ENCODE measurements around the gene RHEB.

RHEB gene

DNA sequence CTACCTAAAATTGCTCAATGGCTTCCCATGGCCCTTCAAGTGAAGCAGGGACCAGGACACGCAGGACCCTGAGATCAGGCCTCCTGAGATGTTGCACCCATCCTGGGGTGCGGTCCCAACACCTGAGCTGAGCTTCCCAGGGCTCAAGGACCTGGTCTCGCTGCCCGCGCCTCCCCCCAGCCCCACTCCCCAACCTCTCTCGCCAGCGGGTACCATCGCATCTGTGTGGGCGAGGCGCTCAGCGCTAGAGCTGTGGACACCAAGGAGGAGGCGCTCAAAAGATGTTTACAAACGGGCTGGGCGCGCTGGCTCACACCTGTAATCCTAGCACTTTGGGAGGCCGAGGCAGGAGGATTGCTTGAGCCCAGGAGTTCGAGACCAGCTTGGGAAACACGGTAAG is 72.4 kb downstream of the RHEB start:
- no peak for DNase-seq

DNA sequence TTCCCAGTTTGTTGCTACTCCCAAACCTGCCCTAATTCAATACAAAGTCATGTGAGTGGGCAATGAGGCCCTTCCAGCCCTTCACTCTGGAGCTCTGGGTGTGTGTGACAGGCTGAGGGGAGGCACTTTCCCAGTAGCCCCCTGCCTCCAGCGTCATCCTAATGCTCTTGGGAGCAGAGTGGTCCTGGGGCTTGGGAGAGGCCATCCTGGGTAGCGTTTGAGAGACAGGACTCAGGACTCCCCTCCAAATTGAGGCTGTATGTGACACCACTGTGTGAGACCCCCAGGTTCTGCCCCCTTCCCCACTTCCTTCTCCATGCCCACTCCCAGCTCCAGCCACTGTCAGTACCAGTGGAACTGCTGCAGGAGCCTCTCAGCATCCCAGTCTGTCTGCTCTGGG is 73.3 kb downstream of the RHEB start:
- no peak for DNase-seq

DNA sequence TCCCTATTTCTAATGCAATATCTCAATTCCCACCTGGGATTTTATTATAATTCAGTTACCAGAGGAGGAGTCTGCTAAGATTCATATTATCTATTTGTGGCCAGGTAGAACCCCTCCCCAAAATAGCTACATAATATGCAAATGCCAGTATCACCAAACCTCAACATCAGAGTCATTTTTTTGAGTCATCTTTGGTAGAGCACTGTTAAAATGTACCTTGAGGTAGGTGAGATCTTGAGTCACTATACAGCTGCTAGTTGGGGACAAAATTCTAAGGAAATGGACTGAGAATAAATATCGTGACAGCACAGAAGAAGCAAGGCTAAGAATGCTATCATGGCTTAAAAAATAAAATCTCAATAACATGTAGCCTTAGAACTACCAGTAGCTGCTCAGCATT is 75.1 kb downstream of the RHEB start:
- no peak for DNase-seq

DNA sequence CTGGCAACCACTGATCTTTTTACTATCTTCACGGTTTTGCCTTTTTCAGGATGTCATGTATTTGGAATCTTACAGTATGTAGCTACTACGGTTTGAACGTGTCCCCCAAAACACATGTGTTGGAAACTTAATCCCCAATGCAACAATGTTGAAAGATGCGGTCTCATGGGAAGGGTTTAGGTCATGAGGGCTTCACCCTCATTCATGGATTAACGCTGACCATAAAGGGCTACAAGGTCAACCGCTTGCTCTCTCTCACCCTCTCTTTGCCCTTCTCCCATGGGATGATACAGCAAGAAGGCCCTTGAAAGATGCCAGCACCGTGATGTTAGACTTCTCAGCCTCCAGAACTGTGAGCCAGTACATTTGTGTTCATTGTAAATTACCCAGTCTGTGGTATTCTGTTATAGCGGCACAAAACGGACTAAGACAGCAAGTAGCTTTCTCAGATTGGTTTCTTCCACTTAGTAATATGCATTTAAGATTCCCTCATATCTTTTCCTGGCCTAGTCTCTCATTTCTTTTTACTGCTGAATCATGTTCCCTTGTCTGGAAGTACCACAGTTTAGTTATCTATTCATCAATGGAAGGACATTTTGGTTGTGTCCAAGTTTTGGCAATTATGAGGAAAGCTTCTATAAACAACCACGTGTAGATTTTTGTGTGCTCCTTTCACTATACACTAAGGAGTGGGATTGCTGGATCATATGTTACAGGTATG is 76.8 kb downstream of the RHEB start:
- no peak for DNase-seq

DNA sequence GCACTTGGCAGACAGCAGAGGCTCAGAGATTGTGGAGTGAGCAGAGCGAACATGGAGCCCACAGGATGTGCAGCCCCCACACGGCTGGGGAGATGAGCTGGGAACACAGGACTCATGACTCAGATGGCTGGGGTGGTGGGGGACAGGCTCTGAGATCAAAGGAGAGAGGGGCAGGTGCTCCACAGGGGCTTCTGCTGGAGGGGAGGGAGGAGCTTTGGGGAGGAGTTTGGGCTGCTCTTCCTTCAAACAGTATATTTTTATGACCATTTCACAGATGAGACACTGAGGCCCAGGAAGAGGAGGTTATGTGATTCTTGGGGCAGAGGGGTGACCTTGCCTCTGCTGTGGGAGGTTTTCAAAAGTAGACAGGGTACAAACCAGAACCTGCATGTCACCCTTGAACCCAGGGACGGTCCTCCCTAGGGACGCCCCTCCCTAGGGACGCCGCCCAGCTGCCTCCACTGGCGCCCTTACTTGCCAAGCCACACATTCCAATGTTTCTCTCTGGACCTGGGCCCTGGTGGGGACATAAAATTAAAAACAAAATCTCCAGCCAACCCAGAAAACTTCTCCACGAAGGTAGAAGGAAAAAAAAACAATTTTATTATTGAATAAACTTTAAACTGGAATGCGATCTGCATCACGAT is 78.8 kb downstream of the RHEB start:
- DNase-seq = no peak

DNA sequence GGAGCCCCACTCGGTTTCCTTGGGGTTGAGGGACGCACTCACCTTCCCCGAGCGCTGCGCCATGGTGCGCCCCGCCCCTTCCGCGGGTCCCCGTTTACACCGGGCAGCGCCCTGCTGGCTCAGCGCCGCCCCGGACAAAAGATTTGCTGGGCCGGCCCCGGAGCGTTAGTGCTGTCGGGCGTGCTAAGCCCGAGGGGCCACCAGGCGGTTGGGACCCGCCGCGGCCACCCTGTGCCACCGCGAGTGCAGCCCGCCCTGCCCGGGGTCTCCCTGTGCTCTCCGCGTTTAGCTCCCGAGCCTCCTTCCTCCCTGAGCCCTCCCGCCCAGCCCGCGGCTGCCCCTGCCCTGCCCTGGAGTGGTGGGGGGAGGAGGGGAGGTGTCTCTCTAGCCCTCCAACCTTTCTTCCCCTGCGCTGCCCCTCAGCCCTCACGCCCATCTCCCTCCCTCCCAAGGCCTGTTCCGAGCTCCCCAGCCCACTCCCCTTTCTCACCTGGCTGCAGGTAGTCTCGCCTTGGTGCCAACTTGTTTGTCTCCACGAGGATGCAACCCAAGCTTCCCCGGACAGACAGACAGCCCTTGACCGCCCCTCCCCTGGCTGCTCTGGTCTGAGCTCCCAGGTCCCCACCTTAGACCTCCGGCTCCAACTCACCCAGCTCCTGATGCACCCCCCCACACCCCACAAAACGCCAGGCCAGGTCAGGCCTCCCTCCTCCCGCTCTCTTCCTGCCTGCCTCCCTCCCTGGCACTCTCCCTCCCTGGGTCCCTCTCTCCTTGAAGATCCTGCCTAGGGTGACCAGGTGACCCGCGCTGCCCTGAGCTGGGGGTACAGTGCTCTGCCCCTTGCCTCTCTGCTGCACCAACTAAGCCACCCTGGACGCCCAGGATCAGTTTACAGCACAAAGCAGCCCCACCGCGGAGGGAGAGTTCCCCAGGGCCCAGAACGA is 79.6 kb downstream of the RHEB start, which contains the start of gene CRYGN:
CRYGN (minus strand) TSS at position 287 of the 944 bp plus-strand sequence; CDS start at position 63, 224 bp downstream.
- no peak for DNase-seq

DNA sequence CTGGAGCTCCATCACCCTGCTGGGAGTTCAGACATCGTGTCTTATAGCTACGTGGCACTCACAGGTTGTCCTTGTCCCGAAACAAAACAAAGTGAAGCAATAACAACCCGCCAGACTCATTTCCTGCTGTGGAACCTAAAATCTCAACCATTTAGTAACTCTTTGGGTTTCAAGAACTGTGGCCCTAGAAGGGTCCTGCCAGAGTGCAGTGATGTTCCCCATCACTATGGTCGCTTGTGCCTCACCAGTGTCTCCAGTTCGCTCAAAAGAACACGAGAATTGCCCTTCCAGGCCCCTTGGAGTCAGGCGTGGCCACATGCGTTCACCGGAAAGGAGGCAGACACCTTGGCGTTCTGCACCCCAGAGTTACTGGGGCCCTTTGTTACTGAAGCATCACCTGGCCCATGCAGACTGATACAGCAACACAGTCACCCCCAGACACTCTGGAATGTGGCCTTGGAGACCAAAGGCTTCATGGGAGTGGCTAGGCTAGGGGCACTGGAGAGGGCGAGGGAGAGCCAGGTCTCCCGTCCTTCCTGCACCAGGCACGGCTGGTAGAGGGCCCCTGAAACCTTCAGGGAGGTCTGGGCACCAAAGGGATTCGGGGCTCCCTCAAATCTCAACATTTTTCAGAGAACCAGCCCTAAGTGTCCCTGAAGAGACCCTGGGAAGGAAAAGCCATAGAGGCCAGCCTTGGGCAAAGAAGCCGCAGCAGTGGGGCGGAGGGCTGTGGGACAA is 80.7 kb downstream of the RHEB start:
- no peak for DNase-seq

DNA sequence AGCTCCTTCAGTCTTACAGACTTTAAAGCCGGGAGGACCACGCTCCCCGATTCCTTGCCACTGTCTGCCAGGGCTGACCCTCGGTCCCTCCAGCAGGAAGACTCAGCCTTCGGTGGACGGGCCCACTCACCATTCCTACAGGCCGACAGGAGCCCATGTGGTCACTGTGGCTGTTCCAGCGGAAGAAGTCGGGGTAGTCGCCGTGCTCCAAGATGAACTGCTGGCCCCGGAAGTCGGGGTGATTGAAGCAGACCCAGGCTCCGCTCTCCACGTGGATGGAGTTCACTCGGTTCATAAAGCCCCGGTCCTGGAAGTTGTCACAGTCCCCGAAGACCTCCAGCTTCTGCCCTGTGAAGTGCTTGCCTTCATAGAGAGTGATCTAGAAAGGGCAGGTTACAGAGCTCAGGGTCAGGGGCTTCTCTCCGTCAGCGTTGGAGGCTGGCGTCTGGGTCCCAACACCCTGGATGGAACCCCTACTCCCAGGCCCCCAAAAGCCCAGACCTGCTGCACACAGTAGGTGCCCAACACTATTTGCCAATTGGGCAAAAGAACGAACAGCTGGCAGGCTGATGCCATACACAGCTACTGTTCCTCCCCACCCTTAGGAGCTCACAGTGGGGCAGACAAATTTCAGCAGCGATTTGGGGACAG is 81.7 kb downstream of the RHEB start:
- no peak for DNase-seq

DNA sequence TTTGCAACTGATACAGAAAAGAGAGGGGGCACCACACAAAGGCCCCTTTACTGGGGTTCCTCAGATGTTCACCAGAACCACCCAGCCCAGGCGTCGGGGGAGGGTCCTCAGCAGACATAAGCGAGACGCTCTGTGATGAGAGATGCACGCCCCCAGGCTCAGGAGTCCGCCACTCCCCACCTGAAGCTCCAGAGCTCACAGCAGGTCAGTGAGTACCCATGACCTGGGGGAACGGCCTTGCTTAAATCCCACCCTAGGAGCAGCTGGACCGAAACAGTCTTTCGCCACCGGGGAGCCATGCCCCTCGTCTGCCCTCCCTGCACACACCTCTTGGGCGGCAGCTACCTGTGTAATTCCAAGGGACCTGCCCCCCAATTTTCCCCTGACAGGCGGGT is 82.5 kb downstream of the RHEB start:
- no peak for DNase-seq

DNA sequence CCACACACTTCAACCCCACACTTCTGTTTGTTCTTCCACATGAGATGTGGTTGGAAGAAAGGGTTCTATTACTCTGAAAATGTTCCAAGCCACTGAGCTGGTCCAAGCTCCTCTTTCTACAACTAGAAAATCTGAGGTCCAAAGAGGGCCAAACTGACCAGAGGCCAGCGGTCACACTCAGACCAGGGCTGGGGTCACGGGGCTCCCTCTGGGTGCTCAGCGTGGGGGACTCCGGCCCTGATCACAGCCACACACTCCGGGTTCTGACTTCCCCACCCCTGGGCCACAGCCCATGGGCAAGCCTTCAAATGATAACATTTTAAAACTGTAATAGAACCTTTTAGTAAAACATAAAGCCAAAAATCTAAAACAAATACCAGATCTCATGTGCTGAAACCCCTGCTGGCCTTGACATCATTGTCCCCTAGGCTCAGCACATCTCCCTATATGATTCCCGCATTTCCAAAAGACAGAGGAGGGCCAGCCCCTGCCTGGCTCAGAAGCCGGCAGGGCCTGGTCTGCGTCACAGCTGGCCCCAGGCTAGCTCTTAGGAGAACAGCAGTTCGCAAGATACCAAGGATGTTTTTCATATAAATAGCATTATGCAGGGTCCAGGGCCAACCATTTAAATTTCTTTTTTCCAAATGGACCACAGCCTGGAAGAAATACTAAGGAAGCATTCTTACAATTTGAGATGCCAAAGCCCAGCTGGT is 83.1 kb downstream of the RHEB start:
- DNase-seq = no peak

DNA sequence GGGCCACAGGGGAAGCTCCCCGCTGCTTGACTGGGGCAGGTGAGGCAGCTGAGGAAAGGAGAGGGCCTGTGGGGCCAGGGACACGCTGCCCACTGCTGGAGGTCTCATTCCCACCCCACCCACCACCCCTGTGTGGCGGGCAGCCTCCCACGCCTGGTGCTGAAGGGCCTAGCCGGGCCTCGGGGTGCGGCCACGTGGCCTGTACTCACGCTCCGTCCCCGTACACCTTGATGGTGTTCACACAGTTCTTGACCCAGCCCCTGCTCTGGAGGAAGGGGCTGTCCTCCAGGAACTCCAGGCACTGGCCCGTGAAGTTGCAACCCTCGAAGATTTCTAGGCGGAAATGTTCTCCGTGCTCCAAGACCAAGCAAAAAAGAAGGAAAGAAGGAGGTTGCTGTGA is 83.7 kb downstream of the RHEB start:
- DNase-seq = no peak

DNA sequence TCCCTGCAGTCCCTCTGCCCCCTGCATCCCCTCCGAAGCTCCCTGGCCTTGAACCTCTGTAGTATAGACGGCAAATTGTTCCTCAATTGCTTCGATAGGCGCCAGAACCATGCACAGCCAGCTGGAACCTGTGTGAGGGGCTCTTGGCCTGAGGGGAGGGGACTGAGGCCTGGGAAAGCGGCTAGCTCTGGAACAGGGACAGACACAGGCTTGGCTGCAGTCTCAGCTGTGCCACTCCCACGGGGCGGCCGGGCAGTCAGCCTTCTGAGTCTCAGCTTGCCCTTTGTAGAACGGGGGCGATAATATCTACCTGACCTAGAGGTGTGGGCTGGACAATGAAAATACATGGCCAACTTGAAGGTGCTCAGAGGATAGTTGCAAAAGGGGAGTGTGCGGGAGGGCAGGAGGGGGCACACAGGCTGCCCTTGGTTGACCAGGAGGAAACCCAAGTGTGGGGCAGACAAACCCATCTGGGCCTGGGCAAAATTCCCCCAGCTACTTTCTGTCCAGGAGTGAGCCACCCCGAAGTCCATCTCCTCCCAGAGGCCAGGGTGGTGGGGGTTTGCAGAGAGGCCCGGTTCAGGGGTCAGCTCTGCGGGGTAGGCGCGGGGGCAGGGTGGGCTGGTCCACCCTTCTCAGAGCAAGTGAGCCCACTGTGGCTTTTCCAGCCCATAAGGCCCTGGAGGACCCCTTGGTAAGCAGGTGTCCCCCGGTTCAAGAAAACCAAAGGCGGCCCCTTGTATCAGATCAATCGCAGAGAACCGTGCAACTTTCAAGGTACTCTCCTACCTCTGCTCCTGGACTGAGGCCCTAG is 84.4 kb downstream of the RHEB start:
- no peak for DNase-seq

DNA sequence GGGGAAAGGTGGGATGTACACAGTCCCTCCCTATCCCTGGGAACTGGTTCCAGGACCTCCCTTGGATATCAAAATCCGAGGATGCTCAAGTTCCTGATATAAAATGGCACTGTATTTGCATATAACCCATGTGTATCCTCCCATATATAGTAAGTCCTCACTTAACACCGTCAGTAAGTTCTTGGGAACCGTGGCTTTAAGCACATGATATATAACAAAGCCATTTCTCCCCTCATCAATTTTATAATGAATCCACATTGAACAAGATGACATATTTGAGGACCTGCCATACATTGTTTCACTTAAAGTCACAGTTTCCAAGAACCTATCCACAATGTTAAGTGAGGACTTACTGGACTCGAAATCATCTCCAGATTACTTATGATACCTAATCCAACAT is 85.1 kb downstream of the RHEB start:
- no peak for DNase-seq

DNA sequence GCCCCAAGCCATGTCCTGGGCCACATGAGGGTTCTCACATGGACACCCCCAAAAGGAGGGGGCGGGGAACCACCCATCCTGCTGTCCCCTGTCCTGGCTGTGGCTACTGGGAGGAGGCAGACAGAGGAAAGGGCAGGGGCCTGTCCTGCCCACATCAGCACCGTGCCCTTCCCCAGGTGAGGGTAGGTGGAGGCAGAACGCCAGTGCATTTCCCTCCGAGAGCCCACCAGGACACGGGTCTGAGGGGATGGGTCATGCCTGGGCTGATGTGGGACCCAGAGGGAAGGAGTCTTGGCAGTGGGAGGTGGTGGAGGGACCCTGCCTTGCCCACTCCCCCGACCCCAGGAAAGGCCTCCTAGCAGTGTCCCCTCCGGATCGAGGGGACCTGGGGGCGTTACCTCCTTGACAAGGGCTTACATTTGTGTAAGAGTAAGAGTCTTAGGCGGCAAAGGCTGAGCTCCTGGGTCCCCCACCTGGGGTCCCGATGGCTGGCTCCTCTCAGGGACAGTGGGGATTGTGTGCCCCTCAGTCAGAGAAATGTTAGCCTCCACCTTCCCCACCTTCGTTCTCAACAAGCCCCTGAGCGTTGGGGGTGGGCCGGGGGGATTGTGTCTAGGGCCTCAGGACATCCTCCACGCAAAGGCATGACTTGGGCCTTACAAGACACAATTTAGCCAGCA is 85.8 kb downstream of the RHEB start:
- no peak for DNase-seq

DNA sequence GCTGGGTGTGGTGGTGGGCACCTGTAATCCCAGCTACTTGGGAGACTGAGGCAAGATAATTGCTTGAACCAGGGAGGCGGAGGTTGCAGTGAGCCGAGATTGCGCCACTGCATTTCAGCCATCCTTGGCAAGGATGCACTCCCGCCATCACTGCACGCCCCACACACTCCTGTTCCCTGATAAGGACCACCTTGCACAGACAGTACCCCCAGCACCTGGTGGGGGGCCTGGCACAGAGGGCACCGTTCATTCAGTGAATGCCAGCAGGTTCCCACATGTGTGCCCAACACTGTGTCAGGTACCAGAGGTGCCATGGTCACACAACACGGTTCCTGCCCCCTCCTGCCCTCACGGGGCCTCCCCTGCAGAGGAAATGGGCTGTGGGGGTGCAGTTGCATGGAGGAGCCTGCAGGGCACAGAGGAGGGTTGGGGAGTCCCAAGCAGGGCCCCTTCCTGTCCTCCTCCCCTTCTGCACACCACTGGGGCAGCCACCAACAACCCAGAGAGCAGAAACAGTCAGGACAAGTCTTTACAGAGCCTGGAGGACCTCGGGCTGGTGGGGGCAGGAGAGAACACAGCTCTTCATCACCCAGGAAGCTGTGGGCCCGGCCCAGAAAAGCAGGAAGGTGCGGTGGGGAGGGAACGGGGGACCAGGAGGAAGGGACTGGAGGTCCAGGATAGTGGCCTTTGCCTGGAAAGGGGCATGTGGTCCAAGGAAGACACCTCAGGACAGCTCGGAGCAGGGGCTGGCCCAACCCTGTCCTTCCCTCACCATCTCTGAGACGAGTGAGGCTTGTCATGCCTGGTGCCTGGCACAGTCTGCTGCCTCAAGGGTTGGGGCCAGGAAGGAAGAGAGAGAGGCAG is 86.8 kb downstream of the RHEB start:
- DNase-seq = no peak

DNA sequence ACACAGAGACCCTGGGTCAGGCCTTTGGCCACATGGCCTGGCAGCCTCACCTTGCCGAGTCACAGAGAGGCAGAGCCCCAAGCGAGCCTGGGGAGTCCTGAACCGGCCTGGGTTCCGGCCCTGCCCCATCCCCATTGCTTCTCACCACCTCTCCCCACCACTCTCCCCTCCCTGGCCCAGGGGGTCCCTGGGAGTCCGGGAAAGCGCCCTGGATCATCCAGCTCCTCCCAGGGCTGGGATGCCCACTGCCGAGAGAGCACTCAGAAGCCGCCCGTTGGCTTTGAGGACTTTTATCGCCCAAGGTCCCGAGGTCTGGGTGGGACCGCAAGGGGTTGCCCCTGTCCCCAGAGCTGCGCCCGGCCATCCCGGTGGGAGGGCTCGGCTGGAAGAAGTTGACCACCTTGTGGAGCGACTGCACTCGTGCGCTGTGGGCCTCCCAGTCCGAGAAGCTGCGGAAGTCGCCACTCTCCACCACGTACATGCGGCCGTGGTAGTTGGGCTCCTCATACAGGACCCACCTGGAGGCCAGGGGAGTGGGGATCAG is 87.9 kb downstream of the RHEB start:
- no peak for DNase-seq

DNA sequence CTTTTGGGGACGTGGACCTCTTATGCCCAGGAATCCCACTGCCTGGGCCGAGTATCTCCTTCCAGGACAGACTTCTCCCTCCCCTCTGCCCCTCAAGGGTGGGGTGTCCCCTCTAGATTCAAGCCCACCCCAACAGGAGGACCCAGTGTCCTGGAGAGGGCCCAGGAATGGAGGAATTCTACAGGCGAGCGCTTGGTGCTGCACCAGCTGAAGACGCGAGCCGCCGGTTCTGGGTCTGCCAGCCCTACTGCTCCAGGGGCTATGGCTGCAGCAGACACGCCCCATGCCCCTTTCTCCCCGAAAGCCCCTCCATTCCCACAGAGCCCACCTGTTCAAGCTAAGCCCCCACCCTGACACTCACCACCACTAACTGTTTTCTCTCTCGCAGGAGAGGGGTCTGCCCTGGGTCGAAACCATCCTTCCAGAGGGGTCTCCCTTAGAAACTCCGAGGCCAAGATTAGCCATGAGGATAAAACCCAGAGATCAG is 88.4 kb downstream of the RHEB start:
- DNase-seq = no peak

DNA sequence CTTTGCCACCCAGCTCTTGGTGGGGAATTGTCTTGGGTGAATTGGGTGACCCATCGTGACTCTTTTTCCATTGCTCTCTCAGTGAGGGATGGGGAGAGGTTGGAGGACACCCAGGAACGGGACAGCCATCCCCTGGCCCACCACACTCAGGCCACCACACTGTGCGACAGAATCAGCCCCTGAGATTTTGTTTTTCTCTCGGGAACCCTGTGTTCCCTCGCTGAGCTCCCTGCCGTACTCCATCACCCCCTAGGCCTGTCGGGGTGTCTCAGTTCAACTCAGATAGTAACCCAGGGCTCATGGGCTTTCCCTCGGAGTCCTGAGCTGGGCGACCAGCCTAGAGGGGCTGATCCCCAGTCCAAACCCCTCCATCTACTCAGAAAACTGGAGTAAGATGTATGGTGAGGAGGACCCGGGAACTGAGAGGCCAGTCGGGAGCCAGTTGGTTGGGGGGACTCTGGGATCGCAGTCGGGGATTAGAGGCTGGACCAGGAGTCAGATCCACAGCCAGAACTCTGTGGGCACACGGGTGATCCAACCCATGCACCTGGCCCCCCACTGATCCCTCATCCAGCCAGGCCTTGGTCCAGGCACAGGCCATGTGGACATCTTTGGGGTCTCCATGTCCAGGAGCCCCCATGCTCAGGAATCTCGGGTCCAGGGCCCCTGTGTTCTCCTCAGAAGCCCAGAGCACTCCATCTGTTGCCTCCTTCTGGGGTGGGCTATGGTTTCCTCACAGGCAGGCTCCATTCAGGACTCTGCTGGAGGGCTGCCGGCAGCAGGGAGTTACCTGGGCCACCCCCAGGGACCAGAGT is 89.1 kb downstream of the RHEB start:
- no peak for DNase-seq

Data from bone marrow (tissue), 2 donors.